Left hindlimb (tissue), 1 donor: ENCODE measurements around the gene FGF3.
"Not testable (repeated sequence)": the region's sequence is repeated elsewhere in the genome, so short reads cannot be mapped to it uniquely, and the experiment has no call there.

Experiments
- DNase-seq: peaks from one replicate; pipeline ENCODE4 v3.0.0-alpha.2; 2018

FGF3 gene

GRCh38 chr11:69764918-69765317 lies 54.3 kb downstream of the FGF3 start:
- not testable (repeated sequence) for DNase-seq

- DNase-seq = no peak
Measured at GRCh38 chr11:69760319-69760718, 58.9 kb downstream of the FGF3 start.
